Measurements from ENCODE around the gene APH1B.

GRCh38 chr15:63231706-63232105, 45.7 kb upstream of the APH1B start:
- TF ChIP-seq CTCF (conservative IDR thresholded peaks at IDR 0.05) (no peak), EZH2 (IDR thresholded peaks at IDR 0.05; ENCODE audit: low read depth) (no peak)
